ENCODE measurements around the gene PTPRT. TPM values are rescaled to one million over a fixed set of nuclear protein-coding genes. Genes with fewer than 3 reads are reported as not detected.

The PTPRT gene
- total and polyA plus RNA-seq, 8 donors = 0.23 to 1.8 (median 0.95) TPM

DNA sequence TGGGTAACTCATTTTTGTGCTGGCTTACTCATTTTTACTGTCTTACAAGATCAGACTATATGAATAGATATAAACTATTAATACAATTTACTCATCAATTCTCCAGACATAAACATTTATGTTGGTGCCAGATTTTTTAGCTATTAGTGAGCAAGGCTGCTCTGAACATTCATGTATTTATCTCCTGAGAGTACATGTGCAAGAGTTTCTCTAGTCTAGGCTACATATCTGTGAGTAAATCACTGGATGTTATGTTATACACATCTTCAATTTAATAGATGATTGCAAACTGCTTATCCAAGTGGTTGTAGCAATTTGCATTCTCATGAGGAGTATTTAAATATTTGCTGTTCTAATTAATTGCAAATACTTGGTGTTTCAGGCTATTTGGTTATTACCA, 687.1 kb downstream of the PTPRT start:
- H3K36me3 ChIP-seq = no peaks in the 10 kb centered on the region
- no peak overlapping the region for H3K4me3 ChIP-seq
- FAIRE-seq = no peak
- H3K4me1 ChIP-seq = no peaks in the 10 kb centered on the region
- H3K9me3 ChIP-seq = no peaks in the 10 kb centered on the region
- ATAC-seq = no peak
- H3K27ac ChIP-seq = no peak overlapping the region
- no peak for DNase-seq
- intact Hi-C loops (cut with DNase I) = no loop called here
- TF ChIP-seq, protein P1, sequence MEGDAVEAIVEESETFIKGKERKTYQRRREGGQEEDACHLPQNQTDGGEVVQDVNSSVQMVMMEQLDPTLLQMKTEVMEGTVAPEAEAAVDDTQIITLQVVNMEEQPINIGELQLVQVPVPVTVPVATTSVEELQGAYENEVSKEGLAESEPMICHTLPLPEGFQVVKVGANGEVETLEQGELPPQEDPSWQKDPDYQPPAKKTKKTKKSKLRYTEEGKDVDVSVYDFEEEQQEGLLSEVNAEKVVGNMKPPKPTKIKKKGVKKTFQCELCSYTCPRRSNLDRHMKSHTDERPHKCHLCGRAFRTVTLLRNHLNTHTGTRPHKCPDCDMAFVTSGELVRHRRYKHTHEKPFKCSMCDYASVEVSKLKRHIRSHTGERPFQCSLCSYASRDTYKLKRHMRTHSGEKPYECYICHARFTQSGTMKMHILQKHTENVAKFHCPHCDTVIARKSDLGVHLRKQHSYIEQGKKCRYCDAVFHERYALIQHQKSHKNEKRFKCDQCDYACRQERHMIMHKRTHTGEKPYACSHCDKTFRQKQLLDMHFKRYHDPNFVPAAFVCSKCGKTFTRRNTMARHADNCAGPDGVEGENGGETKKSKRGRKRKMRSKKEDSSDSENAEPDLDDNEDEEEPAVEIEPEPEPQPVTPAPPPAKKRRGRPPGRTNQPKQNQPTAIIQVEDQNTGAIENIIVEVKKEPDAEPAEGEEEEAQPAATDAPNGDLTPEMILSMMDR (IDR thresholded peaks at IDR 0.05) = no peak
- no peaks in the 10 kb centered on the region for H3K27me3 ChIP-seq

DNA sequence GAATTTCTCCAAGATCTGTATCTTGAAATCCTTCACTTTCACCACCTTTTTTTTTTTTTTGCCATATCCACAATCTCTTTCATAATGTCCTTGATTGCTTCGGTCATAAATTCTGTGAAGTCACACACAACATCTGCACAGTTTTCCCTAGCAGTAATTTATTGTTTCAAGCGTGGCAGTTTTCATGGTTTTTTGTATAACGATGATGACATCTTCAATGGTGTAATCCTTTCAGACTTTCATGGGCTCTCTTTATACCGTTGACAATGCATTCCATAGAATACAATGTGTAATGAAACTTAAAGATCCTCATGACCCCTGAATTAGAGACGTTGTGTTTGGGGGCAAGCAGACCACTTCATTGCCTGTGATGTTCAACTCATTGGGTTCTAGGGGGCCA, 693.1 kb downstream of the PTPRT start:
- no peak for FAIRE-seq

DNA sequence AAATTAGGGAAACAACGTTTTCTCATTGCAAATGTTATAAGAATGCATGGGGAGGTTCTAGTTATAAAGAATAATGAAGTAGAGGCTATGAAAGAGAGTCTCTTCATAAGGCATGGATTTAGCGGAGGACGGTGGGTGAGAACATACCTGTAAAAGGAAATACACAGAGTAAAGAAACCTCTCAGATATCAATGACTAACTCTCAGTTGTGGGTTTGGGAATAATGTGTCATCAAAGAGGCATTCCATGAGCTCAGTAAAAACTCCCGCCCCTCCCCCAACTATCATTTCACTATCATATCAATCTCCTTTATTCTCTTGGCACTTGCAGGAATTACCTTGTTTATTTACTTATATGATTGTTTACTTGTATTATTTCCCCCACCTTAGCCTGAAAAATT, 695.4 kb downstream of the PTPRT start:
- Histone ChIP-seq H3K9me3 (no peaks in the 10 kb centered on the region), H3K27me3 (no peaks in the 10 kb centered on the region), H3K27ac (no peak overlapping the region), H3K4me3 (no peak overlapping the region), H3K4me1 (no peaks in the 10 kb centered on the region), H3K36me3 (no peaks in the 10 kb centered on the region)
- intact Hi-C loops (cut with DNase I) = no loop called here
- DNase-seq (no peak), ATAC-seq (peak in 1 of 4 donors; percentile 37), FAIRE-seq (no peak)
- TF ChIP-seq, protein P1 (IDR thresholded peaks at IDR 0.05) = no peak
- WGBS, 2 donors = 74 to 78% methylated on average over 4 of the region's 4 CpGs

More for the DNA sequence above, 693.1 kb downstream of the PTPRT start:
- TF ChIP-seq, protein P1 (IDR thresholded peaks at IDR 0.05) = no peak
- H3K27ac ChIP-seq = no peak overlapping the region
- H3K27me3 ChIP-seq = no peaks in the 10 kb centered on the region
- WGBS, 2 donors = 72 to 75% methylated on average over 5 of the region's 5 CpGs
- ATAC-seq (no peak), DNase-seq (no peak)
- no peak overlapping the region for H3K4me3 ChIP-seq
- H3K36me3 ChIP-seq = no peaks in the 10 kb centered on the region
- H3K4me1 ChIP-seq = no peaks in the 10 kb centered on the region
- H3K9me3 ChIP-seq = no peaks in the 10 kb centered on the region
- intact Hi-C loops (cut with DNase I) = no loop called here

DNA sequence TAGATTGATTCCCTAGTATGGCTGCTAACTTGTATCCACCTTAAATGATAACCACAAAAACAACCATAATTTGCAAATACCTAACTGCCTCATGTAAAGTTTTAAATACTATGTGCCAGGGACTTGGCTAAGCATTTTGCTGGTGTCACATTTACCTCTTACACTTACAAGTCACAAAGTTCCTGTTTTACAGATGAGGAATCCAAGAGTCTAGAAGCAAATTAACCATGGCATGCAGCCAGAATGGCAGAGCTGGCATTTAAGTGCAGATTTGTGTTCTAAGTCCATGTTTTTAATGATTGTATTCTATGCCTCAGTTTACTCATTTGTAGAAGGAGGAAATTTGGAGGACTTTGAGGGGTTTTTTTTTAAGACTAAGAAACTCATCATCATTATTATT, 696.7 kb downstream of the PTPRT start:
- no peak for DNase-seq
- no peak for FAIRE-seq
- TF ChIP-seq, protein P1 (IDR thresholded peaks at IDR 0.05) = no peak
- ATAC-seq = peak in 1 of 4 donors; percentile 30
- H3K4me3 ChIP-seq = no peak overlapping the region
- no peaks in the 10 kb centered on the region for H3K9me3 ChIP-seq
- H3K27me3 ChIP-seq = no peaks in the 10 kb centered on the region
- H3K27ac ChIP-seq = no peak overlapping the region
- intact Hi-C loops (cut with DNase I) = no loop called here
- H3K4me1 ChIP-seq = no peaks in the 10 kb centered on the region
- H3K36me3 ChIP-seq = no peaks in the 10 kb centered on the region

DNA sequence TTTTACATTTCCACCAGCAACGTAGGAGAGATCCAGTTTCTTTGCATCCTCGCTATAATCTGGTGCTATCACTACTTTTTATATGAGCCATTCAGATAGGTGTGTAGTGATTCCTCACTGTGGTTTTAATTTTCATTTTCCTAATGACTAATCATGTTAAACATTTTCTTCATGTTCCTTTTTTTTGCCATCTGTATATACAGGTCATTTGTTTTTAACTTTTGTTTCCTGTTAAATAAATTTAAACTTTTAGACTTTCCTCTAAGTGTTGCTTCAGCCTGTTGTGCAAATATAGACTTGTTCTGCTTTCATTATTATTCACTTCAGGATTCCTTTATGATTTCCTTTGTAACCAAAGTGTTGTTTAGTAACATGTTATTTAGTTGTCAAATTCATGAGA, 697.4 kb downstream of the PTPRT start:
- FAIRE-seq = no peak
- no peaks in the 10 kb centered on the region for H3K27me3 ChIP-seq
- no peaks in the 10 kb centered on the region for H3K9me3 ChIP-seq
- 74 to 76% methylated on average over 2 of the region's 2 CpGs for WGBS, 2 donors
- no peaks in the 10 kb centered on the region for H3K36me3 ChIP-seq
- ATAC-seq = peak in 1 of 4 donors; percentile 25
- TF ChIP-seq, protein P1 (IDR thresholded peaks at IDR 0.05) = no peak
- no peak overlapping the region for H3K27ac ChIP-seq
- no peak for DNase-seq
- intact Hi-C loops (cut with DNase I) = no loop called here
- H3K4me1 ChIP-seq = no peaks in the 10 kb centered on the region
- H3K4me3 ChIP-seq = no peak overlapping the region

Data from pancreas (tissue), 10 donors.